H1 (cell line): ENCODE data around the gene PITRM1. TPM values are rescaled to one million over a fixed set of nuclear protein-coding genes. Genes with fewer than 3 reads are reported as not detected.

Experiments
- CTCF ChIA-PET: fragments of 300-600 bp; sonication (Branson Sonifier 250); formaldehyde crosslinking; loops from one replicate; lab custom pipeline; 2021; ENCODE audit not compliant: partially characterized antibody; lab: Charles Lee
- POLR2A ChIA-PET: fragments of 300-600 bp; sonication (Branson Sonifier 250); formaldehyde crosslinking; loops from one replicate; lab custom pipeline; 2021; ENCODE audit warnings: inconsistent platforms; ENCODE audit not compliant: partially characterized antibody; lab: Charles Lee
- DNase-seq, 2 experiments: peaks; one replicate each; pipeline versions ENCODE4 v3.0.0 to v3.0.0-alpha.2; 2010 to 2022; ENCODE audit warnings: low spot score in 2 of 2, low read depth in 1 of 2, mixed read lengths in 1 of 2
- FAIRE-seq: peaks from 2 replicates; lab custom pipeline; 2011; peaks lifted over from hg19 to GRCh38; lab: Jason Lieb, UNC
- H2AFZ ChIP-seq: 2 replicates; pipeline ENCODE4 v1.8.1; 2012; ENCODE audit warnings: low read length, inconsistent platforms
- H2AK5ac ChIP-seq: 2 replicates; pipeline ENCODE4 v1.6.1; 2013; ENCODE audit warnings: low read depth, low read length
- H2BK120ac ChIP-seq: replicated peaks from 2 replicates; pipeline ENCODE3; 2013; ENCODE audit warnings: low read depth, low read length, inconsistent platforms
- H2BK12ac ChIP-seq: 2 replicates; pipeline ENCODE4 v1.6.1; 2013; ENCODE audit warnings: low read depth, low read length
- H2BK15ac ChIP-seq: 2 replicates; pipeline ENCODE4 v1.6.1; 2013; ENCODE audit warnings: low read length
- H2BK20ac ChIP-seq: 2 replicates; pipeline ENCODE4 v1.6.1; 2013; ENCODE audit warnings: low read length
- H2BK5ac ChIP-seq: 2 replicates; pipeline ENCODE4 v1.6.1; 2013; ENCODE audit warnings: low read depth, low read length
- H3K14ac ChIP-seq: 2 replicates; pipeline ENCODE4 v1.6.1; 2013; ENCODE audit warnings: inconsistent platforms; ENCODE audit not compliant: insufficient read length
- H3K18ac ChIP-seq: 2 replicates; pipeline ENCODE4 v1.6.1; 2013; ENCODE audit warnings: low read length; ENCODE audit errors: extremely low read depth
- H3K23ac ChIP-seq: 2 replicates; pipeline ENCODE4 v1.6.1; 2013; ENCODE audit warnings: inconsistent platforms; ENCODE audit not compliant: insufficient read length
- H3K23me2 ChIP-seq: 2 replicates; pipeline ENCODE4 v1.6.1; 2013; ENCODE audit warnings: low read depth, low read length
- H3K27ac ChIP-seq: 2 replicates; pipeline ENCODE4 v1.6.1; 2011; ENCODE audit warnings: low read depth, low read length, inconsistent platforms
- H3K27me3 ChIP-seq, 4 experiments: replicated peaks in 1 of 4; 1 replicate in 1 of 4; 2 replicates in 3 of 4; pipeline versions ENCODE4 v1.6.1 to v1.8.1; 2011 to 2013; ENCODE audit warnings: low read length in 3 of 4, mild to moderate bottlenecking in 3 of 4, inconsistent platforms in 2 of 4, mixed read lengths in 2 of 4, moderate library complexity in 1 of 4; ENCODE audit not compliant: control insufficient read depth in 3 of 4, insufficient read depth in 3 of 4; ENCODE audit errors: extremely low read depth in 1 of 4
- H3K36me3 ChIP-seq, 4 experiments: 2 replicates each; pipeline versions ENCODE4 v1.6.1 to v1.8.1; 2011 to 2013; ENCODE audit warnings: mild to moderate bottlenecking in 4 of 4, low read length in 3 of 4, moderate library complexity in 2 of 4, control low read depth in 1 of 4, inconsistent platforms in 1 of 4; ENCODE audit not compliant: insufficient read depth in 4 of 4, control insufficient read depth in 2 of 4
- H3K4ac ChIP-seq: replicated peaks from 2 replicates; pipeline ENCODE3; 2013; ENCODE audit warnings: low read length, low read depth, mixed read lengths, inconsistent platforms; ENCODE audit not compliant: insufficient read length
- H3K4me1 ChIP-seq, 4 experiments: replicated peaks in 1 of 4; 1 replicate in 1 of 4; 2 replicates in 3 of 4; pipeline versions ENCODE4 v1.6.1 to v1.8.1; 2011 to 2013; ENCODE audit warnings: low read length in 3 of 4, inconsistent platforms in 2 of 4, mixed read lengths in 1 of 4; ENCODE audit not compliant: insufficient read depth in 4 of 4, control insufficient read depth in 3 of 4
- H3K4me2 ChIP-seq, 2 experiments: 2 replicates each; pipeline versions ENCODE4 v1.6.1 to v1.8.1; 2011 to 2013; ENCODE audit warnings: low read depth in 2 of 2, low read length in 2 of 2, control low read depth in 1 of 2, inconsistent platforms in 1 of 2, mild to moderate bottlenecking in 1 of 2; ENCODE audit not compliant: insufficient read depth in 1 of 2
- H3K4me3 ChIP-seq, 4 experiments: fragments of 200-600, 300-600 bp in 1 of 4; sonication (generic), shearing (Covaris generic), sonication (Bioruptor Twin) in 1 of 4; 2 replicates each; pipeline versions ENCODE4 v1.5.1 to v1.8.1; 2011 to 2016; ENCODE audit warnings: low read length in 4 of 4, low read depth in 3 of 4, control low read depth in 2 of 4, inconsistent platforms in 2 of 4, mild to moderate bottlenecking in 2 of 4, mixed read lengths in 1 of 4, moderate library complexity in 1 of 4; ENCODE audit not compliant: insufficient read depth in 2 of 4; ENCODE audit errors: extremely low read depth in 1 of 4
- H3K56ac ChIP-seq: replicated peaks from 2 replicates; pipeline ENCODE3; 2013; ENCODE audit warnings: low read depth, mild to moderate bottlenecking, mixed read lengths, low read length, inconsistent platforms; ENCODE audit not compliant: insufficient read length
- H3K79me1 ChIP-seq: 2 replicates; pipeline ENCODE4 v1.6.1; 2013; ENCODE audit warnings: low read depth, low read length, control low read depth
- H3K79me2 ChIP-seq, 2 experiments: 2 replicates each; pipeline versions ENCODE4 v1.6.1 to v1.8.1; 2012 to 2013; ENCODE audit warnings: low read length in 2 of 2, mild to moderate bottlenecking in 2 of 2, inconsistent platforms in 1 of 2; ENCODE audit not compliant: insufficient read depth in 2 of 2, control insufficient read depth in 1 of 2
- H3K9ac ChIP-seq, 4 experiments: replicated peaks in 1 of 4; 1 replicate in 1 of 4; 2 replicates in 3 of 4; pipeline versions ENCODE4 v1.6.1 to v1.8.1; 2011 to 2013; ENCODE audit warnings: low read depth in 3 of 4, low read length in 3 of 4, control low read depth in 2 of 4, mild to moderate bottlenecking in 2 of 4, moderate library complexity in 2 of 4, inconsistent platforms in 1 of 4; ENCODE audit errors: extremely low read depth in 1 of 4
- H3K9me3 ChIP-seq, 2 experiments: 2 replicates each; pipeline versions ENCODE4 v1.6.1 to v1.8.1; 2012 to 2013; ENCODE audit warnings: mild to moderate bottlenecking in 2 of 2, moderate library complexity in 2 of 2, control low read depth in 1 of 2, inconsistent platforms in 1 of 2, low read depth in 1 of 2, low read length in 1 of 2, mixed read lengths in 1 of 2; ENCODE audit not compliant: insufficient read depth in 2 of 2
- H4K20me1 ChIP-seq, 2 experiments: replicated peaks in 1 of 2; 2 replicates each; pipeline versions ENCODE3 to v1.8.1; 2011 to 2013; ENCODE audit warnings: inconsistent platforms in 2 of 2, low read length in 2 of 2, mild to moderate bottlenecking in 1 of 2; ENCODE audit not compliant: insufficient read depth in 2 of 2, control insufficient read depth in 1 of 2
- H4K5ac ChIP-seq: 2 replicates; pipeline ENCODE4 v1.6.1; 2013; ENCODE audit warnings: low read length, low read depth, mixed read lengths, inconsistent platforms; ENCODE audit not compliant: insufficient read length
- H4K8ac ChIP-seq: 2 replicates; pipeline ENCODE4 v1.8.0; 2013; ENCODE audit warnings: mild to moderate bottlenecking, moderate library complexity, low read length, inconsistent platforms; ENCODE audit not compliant: insufficient read depth; ENCODE audit errors: extremely low read depth
- H4K91ac ChIP-seq: replicated peaks from 2 replicates; pipeline ENCODE3; 2013; ENCODE audit warnings: low read length, mixed read lengths, inconsistent platforms; ENCODE audit not compliant: insufficient read length
- ASH2L ChIP-seq: fragments of 200-600, 300-600 bp; sonication (generic); IDR thresholded peaks from one replicate; pipeline ENCODE4 v1.7.1; 2017; ENCODE audit warnings: low read length
- BCL11A ChIP-seq, 2 experiments: IDR thresholded peaks; one replicate each; pipeline ENCODE4 v1.6.1; 2011; ENCODE audit warnings: low read depth in 2 of 2, low read length in 2 of 2, mild to moderate bottlenecking in 2 of 2
- CTCF ChIP-seq, 3 experiments: IDR thresholded peaks; 1 replicate in 2 of 3; 2 replicates in 1 of 3; pipeline versions ENCODE4 v1.5.1 to v1.6.1; 2011; ENCODE audit warnings: low read length in 3 of 3, mild to moderate bottlenecking in 3 of 3, inconsistent platforms in 2 of 3, low read depth in 1 of 3, moderate library complexity in 1 of 3; ENCODE audit not compliant: insufficient read depth in 1 of 3; ENCODE audit errors: control extremely low read depth in 1 of 3
- EP300 ChIP-seq, 2 experiments: IDR thresholded peaks; 1 replicate in 1 of 2; 2 replicates in 1 of 2; pipeline ENCODE4 v1.6.1; 2011 to 2012; ENCODE audit warnings: low read depth in 2 of 2, low read length in 2 of 2, mild to moderate bottlenecking in 2 of 2, borderline replicate concordance in 1 of 2, inconsistent platforms in 1 of 2, moderate library complexity in 1 of 2
- EZH2 ChIP-seq: fragments of 200-600 bp; sonication (generic); IDR thresholded peaks from 2 replicates; pipeline ENCODE4 v1.7.1; 2012; ENCODE audit warnings: low read depth, mild to moderate bottlenecking, moderate library complexity, low read length, inconsistent platforms; ENCODE audit not compliant: severe bottlenecking
- JUND ChIP-seq: IDR thresholded peaks from 2 replicates; pipeline ENCODE4 v1.6.1; 2011; ENCODE audit warnings: mild to moderate bottlenecking, improper control_type of control experiment, low read length
- MAX ChIP-seq: IDR thresholded peaks from 2 replicates; pipeline ENCODE4 v1.6.1; 2012; ENCODE audit warnings: inconsistent platforms
- WGBS, 2 experiments: shearing (Covaris generic) in 1 of 2; methylation state at CpG; one replicate each; pipeline versions ENCODE4 v1.1.6 to v1.1.7; 2013 to 2015; ENCODE audit warnings: low lambda C conversion rate in 2 of 2, mixed read lengths in 2 of 2, inconsistent platforms in 1 of 2, low coverage in 1 of 2, missing lambda C conversion rate in 1 of 2; ENCODE audit not compliant: insufficient replicate concordance in 2 of 2, insufficient coverage in 1 of 2, insufficient read length in 1 of 2; ENCODE audit errors: extremely low coverage in 1 of 2, missing lambda C conversion rate in 1 of 2; 5-methylcytosine and 5-hydroxymethylcytosine counted together
- polyA plus RNA-seq, 7 experiments: library from polyadenylated mRNA; depleted of rRNA in 3 of 7; stranded (reverse) in 5 of 7; unstranded in 2 of 7; fragments of >200 nt in 5 of 7; fragments of 200-250 nt in 2 of 7; gene quantifications; 1 replicate in 5 of 7; 2 replicates in 1 of 7; 4 replicates in 1 of 7; pipeline versions ENCODE4 v1.2.1 to v1.2.3, GENCODE V29; 2011 to 2013; ENCODE audit warnings: missing spikeins in 2 of 7, mixed read lengths in 2 of 7
- total RNA-seq: library from RNA; stranded (reverse); fragmentation: NEBNext Ultra II Directional; extraction: Animal tissue kit (Norgen Biotek cat#: 25700); gene quantifications from 2 replicates; pipeline ENCODE4 v1.2.1, GENCODE V29; 2021

Gene PITRM1
- total and polyA plus RNA-seq, 2 of the 8 experiments (the other 6 are each of a cell fraction or from before 2014, with no cell fraction given), result 18.6 to 31.5 TPM

GRCh38 chr10:3105905-3106304, 66.7 kb downstream of the PITRM1 start:
- H2AFZ ChIP-seq, result no peak overlapping the region
- DNase-seq (no peak), FAIRE-seq (no peak)
- TF ChIP-seq JUND (no peak), BCL11A (IDR thresholded peaks at IDR 0.05; ENCODE audit: low read depth in 2 of 2, low read length in 2 of 2) (no peak), EZH2 (no peak), CTCF (IDR thresholded peaks at IDR 0.05; ENCODE audit: control extremely low read depth in 1 of 3, insufficient read depth in 1 of 3, low read depth in 1 of 3, low read length in 3 of 3) (no peak), EP300 (IDR thresholded peaks at IDR 0.05; ENCODE audit: borderline replicate concordance in 1 of 2, low read depth in 2 of 2, low read length in 2 of 2) (no peak), MAX (no peak), ASH2L (no peak)
- H4K8ac ChIP-seq, result no peak overlapping the region
- H3K27ac ChIP-seq, result no peak overlapping the region
- H3K4me2 ChIP-seq, result no peak overlapping the region
- H3K36me3 ChIP-seq, result peaks cover 19 to 78% (median 54%) of the 10 kb centered on the region in 4 experiments
- no peak overlapping the region for H2BK5ac ChIP-seq
- no peak overlapping the region for H4K5ac ChIP-seq
- H3K9me3 ChIP-seq, result no peaks in the 10 kb centered on the region
- peaks cover 0 to 4% (median 0%) of the 10 kb centered on the region in 4 experiments; a peak in 1 of 7 replicates for H3K4me1 ChIP-seq
- H2AK5ac ChIP-seq, result no peak overlapping the region
- no peak overlapping the region for H2BK20ac ChIP-seq
- H3K23me2 ChIP-seq, result no peaks in the 10 kb centered on the region; the same call in 1 of the 2 replicates
- no peak overlapping the region for H3K4ac ChIP-seq
- 87% methylated on average over 11 of the region's 20 CpGs; no CpG with 5 or more reads in 1 of the 2 experiments for WGBS, 2 experiments
- no peak overlapping the region for H2BK12ac ChIP-seq
- no peak overlapping the region for H3K14ac ChIP-seq
- H4K20me1 ChIP-seq, result peaks cover 0 to 13% of the 10 kb centered on the region in 2 experiments
- peaks cover 4% of the 10 kb centered on the region for H3K79me1 ChIP-seq
- H3K79me2 ChIP-seq, result 0 out of 4 replicates have a peak, but pooled peaks cover 2 to 4% of the 10 kb centered on the region in 2 experiments
- no peak overlapping the region for H3K4me3 ChIP-seq
- H3K56ac ChIP-seq, result no peak overlapping the region
- no peak overlapping the region for H3K9ac ChIP-seq
- H4K91ac ChIP-seq, result no peak overlapping the region
- no peak overlapping the region for H2BK120ac ChIP-seq
- no peak overlapping the region for H2BK15ac ChIP-seq
- CTCF ChIA-PET, result no interaction called here
- no peak overlapping the region for H3K23ac ChIP-seq
- no peaks in the 10 kb centered on the region for H3K27me3 ChIP-seq
- POLR2A ChIA-PET, result no interaction called here
- H3K18ac ChIP-seq, result no peak overlapping the region
